Gastroesophageal sphincter (tissue), 4 donors: ENCODE measurements around the gene ST6GALNAC6. TPM values are rescaled to one million over a fixed set of nuclear protein-coding genes. Genes with fewer than 3 reads are reported as not detected.

Experiments
- ATAC-seq: fragments of 150-250 bp; one replicate; pipeline ENCODE4 v1.9.1; 2016; ENCODE audit warnings: mild to moderate bottlenecking, moderate library complexity
- H3K27ac ChIP-seq, 4 donors: fragments of 200-600 bp; sonication (generic) in 3 of 4; 1 replicate in 3 of 4; 2 replicates in 1 of 4; pipeline ENCODE4 v1.5.1; 2016 to 2019
- H3K27me3 ChIP-seq: fragments of 200-600 bp; sonication (generic); one replicate; pipeline ENCODE4 v1.5.1; 2019
- H3K36me3 ChIP-seq, 2 donors: fragments of 200-600 bp; sonication (generic); one replicate each; pipeline ENCODE4 v1.5.1; 2019; ENCODE audit warnings: control low read depth in 1 of 2
- H3K4me1 ChIP-seq, 3 donors: fragments of 200-600 bp; sonication (generic); 1 replicate in 2 of 3; 2 replicates in 1 of 3; pipeline ENCODE4 v1.5.1; 2016 to 2019; ENCODE audit warnings: control low read depth in 2 of 3
- H3K4me3 ChIP-seq, 2 donors: fragments of 200-600 bp; sonication (generic); one replicate each; pipeline ENCODE4 v1.5.1; 2019; ENCODE audit warnings: mild to moderate bottlenecking in 1 of 2, moderate library complexity in 1 of 2
- H3K9me3 ChIP-seq, 3 donors: fragments of 200-600 bp; sonication (generic); one replicate each; pipeline ENCODE4 v1.5.1; 2017 to 2019; ENCODE audit warnings: control low read depth in 2 of 3
- EP300 ChIP-seq: sonication (generic); formaldehyde crosslinking; IDR thresholded peaks from one replicate; pipeline ENCODE4 v1.6.1; 2017; ENCODE audit warnings: antibody characterized with exemption, mild to moderate bottlenecking
- POLR2A ChIP-seq, 2 donors: fragments of 450-650 bp; IDR thresholded peaks; one replicate each; pipeline ENCODE4 v1.6.1; 2017; ENCODE audit warnings: antibody characterized with exemption in 2 of 2, mild to moderate bottlenecking in 2 of 2, moderate library complexity in 1 of 2
- POLR2AphosphoS5 ChIP-seq: sonication (generic); formaldehyde crosslinking; IDR thresholded peaks from one replicate; pipeline ENCODE4 v1.6.1; 2017; ENCODE audit warnings: antibody characterized with exemption
- WGBS, 2 donors: methylation state at CpG; one replicate each; pipeline ENCODE4 v1.1.5; 2018; ENCODE audit warnings: low coverage in 1 of 2; 5-methylcytosine and 5-hydroxymethylcytosine counted together
- total RNA-seq, 4 donors: library from RNA; depleted of rRNA; stranded (reverse); fragments of >200 nt; gene quantifications; one replicate each; pipeline ENCODE4 v1.1.0, GENCODE V29; 2016
- TF ChIP-seq, protein P1 (sequence below), 4 experiments: fragments of 200-600 bp in 2 of 4; fragments of 450-650 bp in 2 of 4; sonication (generic) in 1 of 4; IDR thresholded peaks; one replicate each; pipeline ENCODE4 v1.5.1; 2017 to 2019; ENCODE audit warnings: antibody characterized with exemption in 4 of 4, mild to moderate bottlenecking in 2 of 4, moderate library complexity in 2 of 4

Gene ST6GALNAC6
- total RNA-seq, 4 donors from 2014 or later, result 112 to 146 (median 132) TPM

DNA sequence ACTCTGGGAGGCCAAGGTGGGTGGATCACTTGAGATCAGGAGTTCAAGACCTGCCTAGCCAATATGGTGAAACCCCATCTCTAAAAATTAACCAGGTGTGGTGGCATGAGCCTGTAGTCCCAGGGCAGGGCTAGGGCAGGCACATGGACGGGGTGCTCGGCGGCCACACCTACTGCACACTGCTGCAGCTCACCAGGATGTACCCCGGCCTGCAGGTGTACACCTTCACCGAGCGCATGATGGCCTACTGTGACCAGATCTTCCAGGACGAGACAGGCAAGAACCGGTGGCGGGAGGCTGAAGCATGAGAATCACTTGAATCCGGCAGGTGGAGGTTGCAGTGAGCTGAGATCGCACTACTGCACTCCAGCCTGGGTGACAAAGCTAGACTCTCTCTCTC lies 14.3 kb upstream of the ST6GALNAC6 start:
- no peak for ATAC-seq
- TF ChIP-seq POLR2AphosphoS5, result no peak
- TF ChIP-seq, protein P1, sequence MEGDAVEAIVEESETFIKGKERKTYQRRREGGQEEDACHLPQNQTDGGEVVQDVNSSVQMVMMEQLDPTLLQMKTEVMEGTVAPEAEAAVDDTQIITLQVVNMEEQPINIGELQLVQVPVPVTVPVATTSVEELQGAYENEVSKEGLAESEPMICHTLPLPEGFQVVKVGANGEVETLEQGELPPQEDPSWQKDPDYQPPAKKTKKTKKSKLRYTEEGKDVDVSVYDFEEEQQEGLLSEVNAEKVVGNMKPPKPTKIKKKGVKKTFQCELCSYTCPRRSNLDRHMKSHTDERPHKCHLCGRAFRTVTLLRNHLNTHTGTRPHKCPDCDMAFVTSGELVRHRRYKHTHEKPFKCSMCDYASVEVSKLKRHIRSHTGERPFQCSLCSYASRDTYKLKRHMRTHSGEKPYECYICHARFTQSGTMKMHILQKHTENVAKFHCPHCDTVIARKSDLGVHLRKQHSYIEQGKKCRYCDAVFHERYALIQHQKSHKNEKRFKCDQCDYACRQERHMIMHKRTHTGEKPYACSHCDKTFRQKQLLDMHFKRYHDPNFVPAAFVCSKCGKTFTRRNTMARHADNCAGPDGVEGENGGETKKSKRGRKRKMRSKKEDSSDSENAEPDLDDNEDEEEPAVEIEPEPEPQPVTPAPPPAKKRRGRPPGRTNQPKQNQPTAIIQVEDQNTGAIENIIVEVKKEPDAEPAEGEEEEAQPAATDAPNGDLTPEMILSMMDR (IDR thresholded peaks at IDR 0.05), result no peak
- TF ChIP-seq POLR2A (IDR thresholded peaks at IDR 0.05), result no peak
- TF ChIP-seq EP300, result no peak
- 100% methylated on average over 8 of the region's 11 CpGs; no CpG with 5 or more reads in 1 of the 2 donors for WGBS, 2 donors
- H3K4me3 ChIP-seq, result no peak overlapping the region
- H3K4me1 ChIP-seq, result peaks cover 0 to 45% (median 25%) of the 10 kb centered on the region in 3 donors
- no peaks in the 10 kb centered on the region for H3K9me3 ChIP-seq
- no peak overlapping the region for H3K27ac ChIP-seq
- no peaks in the 10 kb centered on the region for H3K27me3 ChIP-seq
- peaks cover 0 to 54% of the 10 kb centered on the region in 2 donors for H3K36me3 ChIP-seq

DNA sequence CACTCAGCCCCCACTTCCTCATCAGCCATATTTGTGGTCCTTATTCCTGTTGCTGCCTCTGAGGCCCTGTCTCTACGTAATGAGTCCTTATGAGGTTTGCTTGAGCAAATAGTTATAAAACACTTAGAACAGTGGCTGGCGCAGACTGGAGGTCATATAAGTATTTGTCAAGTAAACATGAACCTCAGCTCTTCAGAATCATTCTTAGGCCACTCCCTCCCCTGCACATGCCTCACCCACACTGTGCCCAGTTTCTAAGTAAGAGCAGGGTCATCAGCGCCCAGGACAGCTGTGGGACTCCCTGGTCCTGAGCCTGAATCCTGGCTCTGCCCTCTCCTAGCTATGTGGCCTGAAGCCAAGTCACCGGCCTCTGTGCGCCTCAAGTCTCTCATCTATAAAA lies 13.5 kb upstream of the ST6GALNAC6 start:
- WGBS, 2 donors, result 76 to 88% methylated on average over 3 to 4 of the region's 5 CpGs
- Histone ChIP-seq H3K27me3 (no peaks in the 10 kb centered on the region), H3K36me3 (peaks cover 0 to 62% of the 10 kb centered on the region in 2 donors), H3K27ac (no peak overlapping the region), H3K9me3 (no peaks in the 10 kb centered on the region), H3K4me3 (no peak overlapping the region), H3K4me1 (peaks cover 0 to 37% (median 19%) of the 10 kb centered on the region in 3 donors)
- no peak for TF ChIP-seq POLR2AphosphoS5
- TF ChIP-seq EP300, result no peak
- no peak for TF ChIP-seq POLR2A (IDR thresholded peaks at IDR 0.05)
- TF ChIP-seq, protein P1 (IDR thresholded peaks at IDR 0.05), result no peak
- ATAC-seq, result no peak

DNA sequence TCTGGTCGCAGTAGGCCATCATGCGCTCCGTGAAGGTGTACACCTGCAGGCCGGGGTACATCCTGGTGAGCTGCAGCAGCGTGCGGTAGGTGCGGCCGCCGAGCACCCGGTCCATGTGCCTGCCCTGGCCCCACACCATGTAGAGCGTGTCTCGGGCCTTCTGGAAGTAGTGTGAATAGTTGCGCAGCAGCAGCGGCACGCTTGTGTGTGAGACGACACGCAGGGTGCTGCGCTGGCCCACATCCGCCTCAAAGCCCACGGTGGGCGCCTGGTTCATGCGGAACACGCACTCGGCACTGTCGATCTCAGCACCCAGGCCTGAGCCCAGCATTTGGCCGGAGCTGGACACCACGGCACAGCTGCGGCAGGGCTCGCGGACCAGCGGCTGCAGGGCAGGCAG lies 12.9 kb upstream of the ST6GALNAC6 start:
- Histone ChIP-seq H3K27ac (no peak overlapping the region), H3K4me1 (peaks cover 0 to 33% (median 13%) of the 10 kb centered on the region in 3 donors), H3K4me3 (no peak overlapping the region), H3K9me3 (no peaks in the 10 kb centered on the region), H3K27me3 (no peaks in the 10 kb centered on the region), H3K36me3 (peaks cover 0 to 65% of the 10 kb centered on the region in 2 donors)
- 92 to 100% methylated on average over 1 to 5 of the region's 31 CpGs for WGBS, 2 donors
- ATAC-seq, result no peak
- no peak for TF ChIP-seq EP300
- no peak for TF ChIP-seq POLR2AphosphoS5
- no peak for TF ChIP-seq POLR2A (IDR thresholded peaks at IDR 0.05)
- TF ChIP-seq, protein P1 (IDR thresholded peaks at IDR 0.05), result no peak

DNA sequence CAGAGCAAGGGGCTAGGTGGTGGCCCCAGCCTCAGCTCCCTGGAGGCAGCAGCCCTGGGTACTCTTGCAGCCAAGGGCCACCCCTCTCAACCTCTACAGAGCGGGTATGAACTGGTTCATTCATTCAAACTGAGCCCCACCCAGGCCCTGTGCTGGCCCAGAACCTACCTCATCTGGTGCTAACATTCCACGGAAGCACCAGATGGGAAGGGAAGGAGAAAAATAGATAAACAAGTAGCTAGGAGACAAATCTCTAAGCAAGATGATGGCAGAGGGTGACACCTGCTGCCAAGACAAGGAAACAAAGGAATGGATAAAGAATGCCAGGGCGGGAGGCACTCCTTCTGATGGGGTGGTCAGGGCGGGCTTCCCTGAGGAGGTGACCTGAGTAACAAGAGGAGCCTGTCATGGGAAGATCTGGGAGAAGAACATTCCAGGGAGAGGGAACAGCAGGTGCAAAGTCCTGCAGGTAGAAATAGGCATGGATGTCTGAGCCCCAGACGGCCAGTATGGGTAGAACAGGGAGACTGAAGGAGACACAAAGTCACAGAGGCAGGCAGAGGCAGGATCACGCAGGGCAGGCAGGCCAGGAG lies 11.3 kb upstream of the ST6GALNAC6 start:
- Histone ChIP-seq H3K4me1 (peaks cover 0 to 36% (median 17%) of the 10 kb centered on the region in 3 donors), H3K4me3 (no peak overlapping the region), H3K36me3 (peaks cover 0 to 65% of the 10 kb centered on the region in 2 donors), H3K27ac (no peak overlapping the region), H3K27me3 (no peaks in the 10 kb centered on the region), H3K9me3 (no peaks in the 10 kb centered on the region)
- 61 to 80% methylated on average over 3 to 4 of the region's 6 CpGs for WGBS, 2 donors
- no peak for ATAC-seq
- TF ChIP-seq POLR2A (IDR thresholded peaks at IDR 0.05), result no peak
- no peak for TF ChIP-seq EP300
- TF ChIP-seq POLR2AphosphoS5, result no peak
- TF ChIP-seq, protein P1 (IDR thresholded peaks at IDR 0.05), result no peak

DNA sequence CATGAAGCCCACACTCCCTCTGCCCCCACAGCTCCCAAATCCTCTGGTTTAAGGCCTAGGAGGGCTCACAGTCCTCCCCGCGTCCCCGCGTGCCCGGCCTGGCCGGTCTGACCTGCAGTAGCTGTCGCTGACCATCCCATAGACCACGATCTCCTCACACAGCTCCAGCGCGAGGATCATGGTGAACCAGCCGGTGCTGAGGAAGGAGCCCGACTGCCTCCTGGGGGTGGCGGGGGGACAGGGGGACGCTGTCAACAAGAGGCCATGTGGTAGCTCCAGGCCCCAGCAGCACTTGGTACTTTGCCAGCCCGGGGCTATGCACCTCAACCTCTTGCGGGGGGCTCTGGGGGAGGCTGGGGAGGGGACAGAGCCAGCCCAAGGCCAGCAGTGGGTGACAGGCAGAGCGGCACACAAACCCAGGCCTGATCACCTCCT lies 10.5 kb upstream of the ST6GALNAC6 start:
- Histone ChIP-seq H3K27me3 (no peaks in the 10 kb centered on the region), H3K4me1 (peaks cover 0 to 36% (median 17%) of the 10 kb centered on the region in 3 donors), H3K36me3 (peaks cover 0 to 64% of the 10 kb centered on the region in 2 donors), H3K9me3 (no peaks in the 10 kb centered on the region), H3K4me3 (no peak overlapping the region), H3K27ac (no peak overlapping the region)
- whole genome bisulfite sequencing, 2 donors, result 100% methylated on average over 1 of the region's 17 CpGs; no CpG with 5 or more reads in 1 of the 2 donors
- TF ChIP-seq EP300 (no peak), POLR2AphosphoS5 (no peak), POLR2A (IDR thresholded peaks at IDR 0.05) (no peak)
- TF ChIP-seq, protein P1 (IDR thresholded peaks at IDR 0.05), result no peak
- no peak for ATAC-seq
